OCI-LY1 (cell line): ENCODE data around the gene CNTN1.

ENCODE experiments used
- H2AFZ ChIP-seq: fragments of 200-600 bp; sonication (generic), shearing (Covaris generic); 2 replicates; pipeline ENCODE4 v1.6.0; 2014; ENCODE audit warnings: antibody characterized with exemption, mild to moderate bottlenecking, low read length
- H3F3A ChIP-seq: fragments of 200-600 bp; sonication (generic), shearing (Covaris generic); 2 replicates; pipeline ENCODE4 v1.6.0; 2014; ENCODE audit warnings: mild to moderate bottlenecking, antibody characterized with exemption, low read length, moderate library complexity; ENCODE audit not compliant: insufficient read depth
- H3K27ac ChIP-seq: fragments of 200-600 bp; sonication (generic); 2 replicates; pipeline ENCODE4 v1.5.1; 2014; ENCODE audit warnings: low read length, mixed run types, mild to moderate bottlenecking, low read depth; ENCODE audit not compliant: poor library complexity, severe bottlenecking
- H3K27me3 ChIP-seq: fragments of 200-600 bp; sonication (generic); 2 replicates; pipeline ENCODE4 v1.6.0; 2014; ENCODE audit warnings: antibody characterized with exemption, mild to moderate bottlenecking, low read length, moderate library complexity; ENCODE audit not compliant: insufficient read depth
- H3K36me3 ChIP-seq: fragments of 200-600 bp; sonication (generic); 2 replicates; pipeline ENCODE4 v1.6.1; 2014; ENCODE audit warnings: mild to moderate bottlenecking, antibody characterized with exemption, low read length, moderate library complexity, mixed read lengths; ENCODE audit not compliant: insufficient read depth
- H3K4me1 ChIP-seq: fragments of 200-600 bp; sonication (generic); 2 replicates; pipeline ENCODE4 v1.5.1; 2014; ENCODE audit warnings: mild to moderate bottlenecking, low read length, moderate library complexity; ENCODE audit not compliant: insufficient read depth, severe bottlenecking
- H3K4me2 ChIP-seq: fragments of 200-600 bp; sonication (generic), shearing (Covaris generic); 2 replicates; pipeline ENCODE4 v1.6.1; 2014; ENCODE audit warnings: low read length
- H3K4me3 ChIP-seq: fragments of 200-600 bp; sonication (generic); 2 replicates; pipeline ENCODE4 v1.5.1; 2014; ENCODE audit warnings: low read length, low read depth, mild to moderate bottlenecking, mixed read lengths; ENCODE audit not compliant: poor library complexity, severe bottlenecking
- H3K79me2 ChIP-seq: fragments of 200-600 bp; shearing (Covaris generic); 2 replicates; pipeline ENCODE4 v1.6.1; 2016; ENCODE audit warnings: mixed run types, low read length, mixed read lengths; ENCODE audit not compliant: insufficient read depth
- H3K9ac ChIP-seq: fragments of 200-600 bp; sonication (generic), shearing (Covaris generic); 2 replicates; pipeline ENCODE4 v1.6.1; 2014; ENCODE audit warnings: mild to moderate bottlenecking, low read length, mixed read lengths
- H3K9me2 ChIP-seq: fragments of 200-600 bp; sonication (generic), shearing (Covaris generic); 2 replicates; pipeline ENCODE4 v1.6.1; 2014; ENCODE audit warnings: low read depth, mild to moderate bottlenecking, low read length, mixed read lengths
- H3K9me3 ChIP-seq: fragments of 200-600 bp; shearing (Covaris generic); 2 replicates; pipeline ENCODE4 v1.6.1; 2014; ENCODE audit warnings: low read length, mixed read lengths
- H4K20me1 ChIP-seq: fragments of 200-600 bp; sonication (generic), shearing (Covaris generic); 2 replicates; pipeline ENCODE4 v1.6.0; 2016; ENCODE audit warnings: mild to moderate bottlenecking, low read length; ENCODE audit not compliant: insufficient read depth
- CTCF ChIP-seq: fragments of 200-600 bp; sonication (generic), shearing (Covaris generic); IDR thresholded peaks from 2 replicates; pipeline ENCODE4 v1.5.1; 2017; ENCODE audit warnings: mild to moderate bottlenecking, antibody characterized with exemption, low read length, moderate library complexity, mixed read lengths
- EZH2 ChIP-seq: fragments of 200-600 bp; sonication (generic), shearing (Covaris generic); IDR thresholded peaks from 2 replicates; pipeline ENCODE4 v1.8.0; 2017; ENCODE audit warnings: borderline replicate concordance, mixed run types, mild to moderate bottlenecking, antibody characterized with exemption, low read length, moderate library complexity, mixed read lengths

Gene CNTN1

DNA sequence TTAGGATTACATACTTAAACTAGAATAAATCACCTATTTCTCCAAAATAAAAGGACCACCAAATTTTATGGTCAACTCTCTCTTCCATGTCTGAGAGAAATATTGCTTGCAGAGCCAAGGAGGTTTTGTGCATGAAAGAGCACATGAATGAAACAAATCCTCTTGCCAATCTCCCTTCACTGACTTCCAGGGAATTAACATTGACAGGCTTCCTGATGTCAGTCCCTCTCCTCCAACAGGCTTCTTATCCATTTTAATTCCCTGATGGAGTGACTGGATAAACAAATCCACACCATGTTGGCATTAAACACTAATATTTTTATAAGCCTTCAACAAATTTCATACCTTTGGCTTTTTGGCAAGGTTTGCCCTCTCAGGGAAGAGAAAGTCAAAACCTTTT, 45.3 kb upstream of the CNTN1 start:
- Histone ChIP-seq H3F3A (no peaks in the 10 kb centered on the region), H4K20me1 (no peaks in the 10 kb centered on the region), H3K9ac (no peak overlapping the region), H3K9me3 (no peaks in the 10 kb centered on the region), H3K79me2 (no peaks in the 10 kb centered on the region), H3K27me3 (no peaks in the 10 kb centered on the region), H3K27ac (no peak overlapping the region), H2AFZ (no peak overlapping the region), H3K4me2 (no peak overlapping the region), H3K4me1 (no peaks in the 10 kb centered on the region), H3K4me3 (no peak overlapping the region), H3K36me3 (no peaks in the 10 kb centered on the region), H3K9me2 (no peaks in the 10 kb centered on the region)
- TF ChIP-seq CTCF (no peak), EZH2 (no peak)

DNA sequence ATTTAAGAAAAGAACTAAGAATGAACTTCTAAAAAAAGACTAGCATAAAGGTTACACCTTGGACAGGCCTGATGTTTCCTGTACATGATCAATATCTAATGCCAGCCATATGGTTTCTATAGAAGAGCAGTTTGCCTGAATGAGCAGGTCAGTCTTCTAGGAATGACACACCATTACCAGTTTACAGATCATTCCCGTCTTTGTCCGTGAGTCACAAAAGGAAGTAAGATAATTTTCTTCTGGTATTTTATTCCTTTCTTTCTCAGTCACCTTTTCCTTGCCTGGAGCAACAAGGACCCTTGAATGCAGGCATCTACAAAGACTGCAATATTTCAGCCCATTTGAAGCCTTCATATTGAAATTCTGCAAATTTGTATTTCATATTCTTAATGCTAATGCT, 44.6 kb upstream of the CNTN1 start:
- Histone ChIP-seq H3K4me3 (no peak overlapping the region), H4K20me1 (no peaks in the 10 kb centered on the region), H3K36me3 (no peaks in the 10 kb centered on the region), H3F3A (no peaks in the 10 kb centered on the region), H3K27ac (no peak overlapping the region), H2AFZ (no peak overlapping the region), H3K4me1 (no peaks in the 10 kb centered on the region), H3K4me2 (no peak overlapping the region), H3K9me2 (no peaks in the 10 kb centered on the region), H3K9me3 (no peaks in the 10 kb centered on the region), H3K79me2 (no peaks in the 10 kb centered on the region), H3K27me3 (no peaks in the 10 kb centered on the region), H3K9ac (no peak overlapping the region)
- TF ChIP-seq EZH2 = no peak
- no peak for TF ChIP-seq CTCF

DNA sequence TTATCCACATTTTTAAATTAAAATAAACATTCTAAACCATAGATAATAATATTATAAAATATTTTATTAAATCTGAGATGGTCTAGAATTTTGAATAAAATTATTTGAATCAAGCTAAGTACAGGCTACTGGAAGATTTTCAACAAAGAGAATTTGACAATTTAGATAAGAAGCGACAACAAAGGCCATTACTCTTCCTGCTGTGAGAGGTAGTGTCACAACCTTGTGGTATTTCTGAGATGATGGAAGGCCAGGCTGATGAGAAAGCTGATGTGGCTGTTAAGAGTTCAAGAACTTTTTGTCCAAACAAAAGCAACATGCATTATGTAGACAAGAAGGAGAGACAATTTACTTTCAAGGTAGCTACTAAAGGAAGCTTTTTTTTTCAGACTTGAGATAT, 43.7 kb upstream of the CNTN1 start:
- Histone ChIP-seq H3K27ac (no peak overlapping the region), H4K20me1 (no peaks in the 10 kb centered on the region), H3K9ac (no peak overlapping the region), H3K4me2 (no peak overlapping the region), H3K4me1 (no peaks in the 10 kb centered on the region), H3K79me2 (no peaks in the 10 kb centered on the region), H3K9me3 (no peaks in the 10 kb centered on the region), H3K4me3 (no peak overlapping the region), H3K36me3 (no peaks in the 10 kb centered on the region), H3K9me2 (no peaks in the 10 kb centered on the region), H2AFZ (no peak overlapping the region), H3K27me3 (no peaks in the 10 kb centered on the region), H3F3A (no peaks in the 10 kb centered on the region)
- TF ChIP-seq EZH2 (no peak), CTCF (no peak)
